SU-DHL-6 (cell line): ENCODE results near the gene CCL17.

Experiments
- H2AFZ ChIP-seq: fragments of 200-600 bp; sonication (generic); 2 replicates; pipeline ENCODE4 v1.6.1; 2014; ENCODE audit warnings: low read depth, mild to moderate bottlenecking, moderate library complexity, mixed read lengths, antibody characterized with exemption, low read length; ENCODE audit not compliant: severe bottlenecking
- H3F3A ChIP-seq: fragments of 200-600 bp; shearing (Covaris generic); 2 replicates; pipeline ENCODE4 v1.6.0; 2016; ENCODE audit warnings: antibody characterized with exemption, mild to moderate bottlenecking; ENCODE audit not compliant: insufficient read depth
- H3K27ac ChIP-seq: fragments of 200-600 bp; sonication (generic); 2 replicates; pipeline ENCODE4 v1.5.1; 2016; ENCODE audit warnings: low read depth, mild to moderate bottlenecking, low read length, moderate library complexity, mixed read lengths
- H3K27me3 ChIP-seq: fragments of 200-600 bp; sonication (generic), shearing (Covaris generic); 2 replicates; pipeline ENCODE4 v1.6.0; 2014; ENCODE audit warnings: mild to moderate bottlenecking, low read length
- H3K36me3 ChIP-seq: fragments of 200-600 bp; sonication (generic); 2 replicates; pipeline ENCODE4 v1.6.1; 2014; ENCODE audit warnings: mild to moderate bottlenecking, low read length, mixed read lengths
- H3K4me2 ChIP-seq: fragments of 300-600, 200-600 bp; shearing (Covaris generic), sonication (generic); 2 replicates; pipeline ENCODE4 v1.6.0; 2014; ENCODE audit warnings: low read length, low read depth, mild to moderate bottlenecking; ENCODE audit not compliant: poor library complexity, severe bottlenecking
- H3K4me3 ChIP-seq: fragments of 200-600 bp; sonication (generic); 2 replicates; pipeline ENCODE4 v1.5.1; 2014; ENCODE audit warnings: antibody characterized with exemption, low read length, mild to moderate bottlenecking, mixed read lengths; ENCODE audit not compliant: insufficient read depth, poor library complexity, severe bottlenecking
- H3K79me2 ChIP-seq: fragments of 200-600 bp; sonication (generic); 2 replicates; pipeline ENCODE4 v1.6.1; 2014; ENCODE audit warnings: mild to moderate bottlenecking, low read length, moderate library complexity; ENCODE audit not compliant: insufficient read depth
- H3K9ac ChIP-seq: fragments of 200-600 bp; sonication (generic); 2 replicates; pipeline ENCODE4 v1.7.0; 2014; ENCODE audit warnings: mild to moderate bottlenecking, low read length
- H3K9me2 ChIP-seq: fragments of 200-600 bp; sonication (generic); replicated peaks from 2 replicates; pipeline ENCODE4 v1.6.1; 2014; ENCODE audit warnings: low read length; ENCODE audit not compliant: insufficient read depth
- H3K9me3 ChIP-seq: fragments of 200-600 bp; sonication (generic); 2 replicates; pipeline ENCODE4 v1.6.1; 2014; ENCODE audit warnings: low read length, mixed read lengths; ENCODE audit not compliant: insufficient read depth
- H4K20me1 ChIP-seq: fragments of 200-600 bp; sonication (generic); 2 replicates; pipeline ENCODE4 v1.6.1; 2014; ENCODE audit warnings: low read depth, mild to moderate bottlenecking, antibody characterized with exemption, low read length, moderate library complexity, mixed read lengths
- EZH2phosphoT487 ChIP-seq: fragments of 200-600 bp; sonication (generic), shearing (Covaris generic); conservative IDR thresholded peaks from 2 replicates; pipeline ENCODE4 v1.6.1; 2018; ENCODE audit warnings: mild to moderate bottlenecking, antibody characterized with exemption, low read length, moderate library complexity, mixed read lengths
- TF ChIP-seq, protein P1 (sequence below): fragments of 200-600 bp; sonication (generic); IDR thresholded peaks from one replicate; pipeline ENCODE4 v1.5.1; 2017; ENCODE audit warnings: antibody characterized with exemption, mild to moderate bottlenecking, low read length, moderate library complexity; ENCODE audit not compliant: insufficient read depth, poor library complexity, severe bottlenecking

The CCL17 gene

DNA sequence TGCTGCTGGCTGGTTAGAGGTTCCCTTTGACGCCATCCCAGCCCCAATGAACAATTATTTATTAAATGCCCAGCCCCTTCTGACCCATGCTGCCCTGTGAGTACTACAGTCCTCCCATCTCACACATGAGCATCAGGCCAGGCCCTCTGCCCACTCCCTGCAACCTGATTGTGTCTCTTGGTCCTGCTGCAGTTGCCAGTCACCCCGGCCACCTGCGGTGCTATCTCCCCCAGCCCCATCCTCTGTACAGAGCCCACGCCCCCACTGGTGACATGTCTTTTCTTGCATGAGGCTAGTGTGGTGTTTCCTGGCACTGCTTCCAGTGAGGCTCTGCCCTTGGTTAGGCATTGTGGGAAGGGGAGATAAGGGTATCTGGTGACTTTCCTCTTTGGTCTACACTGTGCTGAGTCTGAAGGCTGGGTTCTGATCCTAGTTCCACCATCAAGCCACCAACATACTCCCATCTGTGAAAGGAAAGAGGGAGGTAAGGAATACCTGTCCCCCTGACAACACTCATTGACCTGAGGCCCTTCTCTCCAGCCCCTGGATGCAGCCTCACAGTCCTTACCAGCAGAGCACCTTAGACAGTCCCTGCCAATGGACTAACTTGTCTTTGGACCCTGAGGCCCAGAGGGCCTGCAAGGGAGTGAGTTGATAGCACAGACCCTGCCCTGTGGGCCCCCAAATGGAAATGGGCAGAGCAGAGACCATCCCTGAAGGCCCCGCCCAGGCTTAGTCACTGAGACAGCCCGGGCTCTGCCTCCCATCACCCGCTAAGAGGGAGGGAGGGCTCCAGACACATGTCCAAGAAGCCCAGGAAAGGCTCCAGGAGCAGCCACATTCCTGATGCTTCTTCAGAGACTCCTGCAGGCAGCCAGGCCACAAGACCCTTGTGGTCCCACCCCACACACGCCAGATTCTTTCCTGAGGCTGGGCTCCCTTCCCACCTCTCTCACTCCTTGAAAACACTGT lies 21.0 kb upstream of the CCL17 start:
- Histone ChIP-seq H2AFZ (no peak overlapping the region), H3K4me2 (no peak overlapping the region), H3K27me3 (no peaks in the 10 kb centered on the region), H3K9ac (no peak overlapping the region), H3K9me2 (no peaks in the 10 kb centered on the region), H3F3A (no peaks in the 10 kb centered on the region), H3K9me3 (no peaks in the 10 kb centered on the region), H3K27ac (no peak overlapping the region), H3K79me2 (no peaks in the 10 kb centered on the region), H3K36me3 (no peaks in the 10 kb centered on the region), H4K20me1 (no peaks in the 10 kb centered on the region), H3K4me3 (no peak overlapping the region)
- TF ChIP-seq, protein P1, sequence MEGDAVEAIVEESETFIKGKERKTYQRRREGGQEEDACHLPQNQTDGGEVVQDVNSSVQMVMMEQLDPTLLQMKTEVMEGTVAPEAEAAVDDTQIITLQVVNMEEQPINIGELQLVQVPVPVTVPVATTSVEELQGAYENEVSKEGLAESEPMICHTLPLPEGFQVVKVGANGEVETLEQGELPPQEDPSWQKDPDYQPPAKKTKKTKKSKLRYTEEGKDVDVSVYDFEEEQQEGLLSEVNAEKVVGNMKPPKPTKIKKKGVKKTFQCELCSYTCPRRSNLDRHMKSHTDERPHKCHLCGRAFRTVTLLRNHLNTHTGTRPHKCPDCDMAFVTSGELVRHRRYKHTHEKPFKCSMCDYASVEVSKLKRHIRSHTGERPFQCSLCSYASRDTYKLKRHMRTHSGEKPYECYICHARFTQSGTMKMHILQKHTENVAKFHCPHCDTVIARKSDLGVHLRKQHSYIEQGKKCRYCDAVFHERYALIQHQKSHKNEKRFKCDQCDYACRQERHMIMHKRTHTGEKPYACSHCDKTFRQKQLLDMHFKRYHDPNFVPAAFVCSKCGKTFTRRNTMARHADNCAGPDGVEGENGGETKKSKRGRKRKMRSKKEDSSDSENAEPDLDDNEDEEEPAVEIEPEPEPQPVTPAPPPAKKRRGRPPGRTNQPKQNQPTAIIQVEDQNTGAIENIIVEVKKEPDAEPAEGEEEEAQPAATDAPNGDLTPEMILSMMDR, result no peak
- no peak for TF ChIP-seq EZH2phosphoT487

DNA sequence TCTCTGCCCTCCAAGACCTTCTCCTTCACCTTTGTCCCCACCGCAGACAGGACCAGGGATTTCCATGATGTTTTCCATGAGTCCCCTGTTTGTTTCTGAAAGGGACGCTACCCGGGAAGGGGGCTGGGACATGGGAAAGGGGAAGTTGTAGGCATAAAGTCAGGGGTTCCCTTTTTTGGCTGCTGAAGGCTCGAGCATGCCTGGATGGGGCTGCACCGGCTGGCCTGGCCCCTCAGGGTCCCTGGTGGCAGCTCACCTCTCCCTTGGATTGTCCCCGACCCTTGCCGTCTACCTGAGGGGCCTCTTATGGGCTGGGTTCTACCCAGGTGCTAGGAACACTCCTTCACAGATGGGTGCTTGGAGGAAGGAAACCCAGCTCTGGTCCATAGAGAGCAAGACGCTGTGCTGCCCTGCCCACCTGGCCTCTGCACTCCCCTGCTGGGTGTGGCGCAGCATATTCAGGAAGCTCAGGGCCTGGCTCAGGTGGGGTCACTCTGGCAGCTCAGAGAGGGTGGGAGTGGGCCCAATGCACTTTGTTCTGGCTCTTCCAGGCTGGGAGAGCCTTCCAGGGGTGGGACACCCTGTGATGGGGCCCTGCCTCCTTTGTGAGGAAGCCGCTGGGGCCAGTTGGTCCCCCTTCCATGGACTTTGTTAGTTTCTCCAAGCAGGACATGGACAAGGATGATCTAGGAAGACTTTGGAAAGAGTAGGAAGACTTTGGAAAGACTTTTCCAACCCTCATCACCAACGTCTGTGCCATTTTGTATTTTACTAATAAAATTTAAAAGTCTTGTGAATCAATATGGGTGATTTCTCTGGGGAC lies 20.1 kb upstream of the CCL17 start:
- Histone ChIP-seq H3K27me3 (no peaks in the 10 kb centered on the region), H3K79me2 (no peaks in the 10 kb centered on the region), H3F3A (no peaks in the 10 kb centered on the region), H3K36me3 (no peaks in the 10 kb centered on the region), H2AFZ (no peak overlapping the region), H3K9ac (no peak overlapping the region), H3K4me3 (no peak overlapping the region), H3K27ac (no peak overlapping the region), H4K20me1 (no peaks in the 10 kb centered on the region), H3K9me2 (no peaks in the 10 kb centered on the region), H3K9me3 (no peaks in the 10 kb centered on the region), H3K4me2 (no peak overlapping the region)
- TF ChIP-seq EZH2phosphoT487, result no peak
- TF ChIP-seq, protein P1, result no peak

DNA sequence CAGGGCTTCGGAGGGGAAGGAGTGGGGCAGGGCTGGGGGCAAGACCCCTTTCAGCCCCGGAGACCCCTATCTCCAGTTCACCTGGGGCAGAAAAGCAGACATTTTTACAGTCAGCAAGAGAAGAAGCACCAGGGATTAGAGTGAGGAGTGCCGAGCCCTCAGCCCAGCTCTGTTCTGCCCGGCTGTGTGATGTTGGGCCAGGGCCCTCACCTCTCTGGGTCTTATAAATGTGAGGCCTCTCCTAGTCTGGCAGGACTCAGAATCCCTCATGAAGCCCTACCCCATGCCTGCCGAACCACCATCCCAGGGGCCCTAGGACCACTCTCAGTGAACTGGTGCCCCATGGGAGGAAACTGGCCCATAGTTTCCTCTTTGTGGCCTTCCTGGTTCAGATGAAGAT lies 19.5 kb upstream of the CCL17 start:
- H3K36me3 ChIP-seq, result no peaks in the 10 kb centered on the region
- H3K9me3 ChIP-seq, result no peaks in the 10 kb centered on the region
- no peak overlapping the region for H2AFZ ChIP-seq
- no peak overlapping the region for H3K4me2 ChIP-seq
- H3K9ac ChIP-seq, result no peak overlapping the region
- H3F3A ChIP-seq, result no peaks in the 10 kb centered on the region
- no peak for TF ChIP-seq EZH2phosphoT487
- TF ChIP-seq, protein P1, result no peak
- H3K27ac ChIP-seq, result no peak overlapping the region
- H3K27me3 ChIP-seq, result no peaks in the 10 kb centered on the region
- H3K4me3 ChIP-seq, result no peak overlapping the region
- H3K9me2 ChIP-seq, result no peaks in the 10 kb centered on the region
- H3K79me2 ChIP-seq, result no peaks in the 10 kb centered on the region
- no peaks in the 10 kb centered on the region for H4K20me1 ChIP-seq
